H1 (cell line): ENCODE data around the gene KANTR. TPM values are rescaled to one million over a fixed set of nuclear protein-coding genes. Genes with fewer than 3 reads are reported as not detected.
A peak's percentile ranks its signal among the peaks of the same experiment; 100 is the strongest.

Experiments
- ATF3 ChIP-seq: IDR thresholded peaks from 2 replicates; pipeline ENCODE4 v1.6.1; 2011; ENCODE audit warnings: low read depth, mild to moderate bottlenecking, low read length; ENCODE audit not compliant: insufficient read depth
- CEBPB ChIP-seq: IDR thresholded peaks from 2 replicates; pipeline ENCODE4 v1.6.1; 2012; ENCODE audit warnings: low read depth, low read length
- CREB1 ChIP-seq: IDR thresholded peaks from 2 replicates; pipeline ENCODE4 v1.6.1; 2012; ENCODE audit warnings: inconsistent platforms
- EP300 ChIP-seq, 2 experiments: IDR thresholded peaks; 1 replicate in 1 of 2; 2 replicates in 1 of 2; pipeline ENCODE4 v1.6.1; 2011 to 2012; ENCODE audit warnings: low read depth in 2 of 2, low read length in 2 of 2, mild to moderate bottlenecking in 2 of 2, borderline replicate concordance in 1 of 2, inconsistent platforms in 1 of 2, moderate library complexity in 1 of 2
- FOSL1 ChIP-seq: IDR thresholded peaks from 2 replicates; pipeline ENCODE4 v1.6.1; 2011; ENCODE audit warnings: mild to moderate bottlenecking, low read depth, low read length, moderate library complexity; ENCODE audit not compliant: insufficient read depth
- GTF2F1 ChIP-seq: IDR thresholded peaks from 2 replicates; pipeline ENCODE4 v1.6.1; 2012; ENCODE audit warnings: low read depth, low read length, improper control_type of control experiment, borderline replicate concordance
- KDM1A ChIP-seq: fragments of 200-600, 300-600 bp; sonication (generic); IDR thresholded peaks from 2 replicates; pipeline ENCODE4 v1.7.1; 2016; ENCODE audit warnings: mild to moderate bottlenecking, low read length, borderline replicate concordance
- KDM4A ChIP-seq: IDR thresholded peaks from one replicate; pipeline ENCODE4 v1.7.1; 2012; ENCODE audit warnings: low read depth, mild to moderate bottlenecking, moderate library complexity, low read length, inconsistent platforms; ENCODE audit not compliant: severe bottlenecking
- KDM5A ChIP-seq: fragments of 200-600 bp; IDR thresholded peaks from 2 replicates; pipeline ENCODE4 v1.7.1; 2012; ENCODE audit warnings: mild to moderate bottlenecking, low read length, inconsistent platforms, mixed read lengths
- NRF1 ChIP-seq: IDR thresholded peaks from 2 replicates; pipeline ENCODE4 v1.6.1; 2011; ENCODE audit warnings: mild to moderate bottlenecking, low read depth, low read length, improper control_type of control experiment
- POLR2AphosphoS5 ChIP-seq: IDR thresholded peaks from 2 replicates; pipeline ENCODE4 v1.6.1; 2011; ENCODE audit warnings: low read depth, low read length
- RAD21 ChIP-seq, 2 experiments: IDR thresholded peaks in 1 of 2; conservative IDR thresholded peaks in 1 of 2; 2 replicates each; pipeline ENCODE4 v1.6.1; 2011; ENCODE audit warnings: low read depth in 2 of 2, low read length in 2 of 2, improper control_type of control experiment in 1 of 2, inconsistent platforms in 1 of 2, mild to moderate bottlenecking in 1 of 2, moderate library complexity in 1 of 2
- RBBP5 ChIP-seq: IDR thresholded peaks from 2 replicates; pipeline ENCODE4 v1.7.1; 2012; ENCODE audit warnings: low read depth, mild to moderate bottlenecking, inconsistent platforms, low read length, moderate library complexity, borderline replicate concordance
- RXRA ChIP-seq: IDR thresholded peaks from 2 replicates; pipeline ENCODE4 v1.6.1; 2011; ENCODE audit warnings: low read depth, mild to moderate bottlenecking, low read length, moderate library complexity; ENCODE audit not compliant: insufficient read depth
- TBP ChIP-seq: IDR thresholded peaks from 2 replicates; pipeline ENCODE4 v1.6.1; 2011; ENCODE audit warnings: low read depth, low read length, improper control_type of control experiment
- polyA plus RNA-seq, 7 experiments: library from polyadenylated mRNA; depleted of rRNA in 3 of 7; stranded (reverse) in 5 of 7; unstranded in 2 of 7; fragments of >200 nt in 5 of 7; fragments of 200-250 nt in 2 of 7; gene quantifications; 1 replicate in 5 of 7; 2 replicates in 1 of 7; 4 replicates in 1 of 7; pipeline versions ENCODE4 v1.2.1 to v1.2.3, GENCODE V29; 2011 to 2013; ENCODE audit warnings: missing spikeins in 2 of 7, mixed read lengths in 2 of 7
- total RNA-seq: library from RNA; stranded (reverse); fragmentation: NEBNext Ultra II Directional; extraction: Animal tissue kit (Norgen Biotek cat#: 25700); gene quantifications from 2 replicates; pipeline ENCODE4 v1.2.1, GENCODE V29; 2021

KANTR gene
- total and polyA plus RNA-seq, 2 of the 8 experiments (the other 6 are each of a cell fraction or from before 2014, with no cell fraction given): 7.7 to 9.5 TPM

GRCh38 chrX:53071604-53072417, 22.1 kb upstream of the KANTR start (continued):
- no peak for TF ChIP-seq GTF2F1
- TF ChIP-seq ATF3: no peak
- peak; percentile 37; the same call in 1 of the 2 replicates for TF ChIP-seq POLR2AphosphoS5
- TF ChIP-seq KDM1A: peak; percentile 99
- no peak for TF ChIP-seq RXRA
- no peak for TF ChIP-seq RBBP5
- TF ChIP-seq RAD21 (IDR thresholded peaks at IDR 0.05 in 1 of 2, conservative IDR thresholded peaks at IDR 0.05 in 1 of 2; ENCODE audit: low read depth in 2 of 2, low read length in 2 of 2): peak; percentile 69 to 77
- no peak for TF ChIP-seq KDM5A
- TF ChIP-seq CEBPB: no peak
- TF ChIP-seq EP300 (IDR thresholded peaks at IDR 0.05; ENCODE audit: borderline replicate concordance in 1 of 2, low read depth in 2 of 2, low read length in 2 of 2): no peak
- no peak for TF ChIP-seq FOSL1
- no peak for TF ChIP-seq TBP
- TF ChIP-seq KDM4A: no peak
- no peak for TF ChIP-seq CREB1
- TF ChIP-seq NRF1: no peak
